CD14-positive monocyte (primary cell): ENCODE results near the gene SLC6A12. TPM values are rescaled to one million over a fixed set of nuclear protein-coding genes. Genes with fewer than 3 reads are reported as not detected.
"Not testable (repeated sequence)": the region's sequence is repeated elsewhere in the genome, so short reads cannot be mapped to it uniquely, and the experiment has no call there.

Experiments
- DNase-seq, 3 donors: peaks; one replicate each; pipeline ENCODE4 v3.0.0-alpha.2; 2011 to 2022
- H2AFZ ChIP-seq: 2 replicates; pipeline ENCODE4 v1.6.0; 2012; ENCODE audit warnings: mild to moderate bottlenecking, low read depth, low read length, inconsistent platforms; ENCODE audit not compliant: insufficient read depth, poor library complexity, severe bottlenecking
- H3K27ac ChIP-seq, 2 donors: 1 replicate in 1 of 2; 2 replicates in 1 of 2; pipeline ENCODE4 v1.5.1; 2012 to 2013; ENCODE audit warnings: low read length in 2 of 2, control low read depth in 1 of 2, inconsistent platforms in 1 of 2, low read depth in 1 of 2, mild to moderate bottlenecking in 1 of 2
- H3K27me3 ChIP-seq, 2 donors: one replicate each; pipeline versions ENCODE4 v1.6.0 to v1.6.1; 2011 to 2013; ENCODE audit warnings: low read length in 2 of 2; ENCODE audit not compliant: control insufficient read depth in 2 of 2, insufficient read depth in 2 of 2
- H3K36me3 ChIP-seq, 2 donors: replicated peaks in 1 of 2; 1 replicate in 1 of 2; 2 replicates in 1 of 2; pipeline versions ENCODE4 v1.5.1 to v1.6.1; 2012 to 2013; ENCODE audit warnings: low read length in 2 of 2, control low read depth in 1 of 2, inconsistent platforms in 1 of 2, mild to moderate bottlenecking in 1 of 2; ENCODE audit not compliant: insufficient read depth in 2 of 2, control insufficient read depth in 1 of 2
- H3K4me1 ChIP-seq, 2 donors: 1 replicate in 1 of 2; 2 replicates in 1 of 2; pipeline versions ENCODE4 v1.5.1 to v1.6.1; 2012 to 2013; ENCODE audit warnings: low read length in 2 of 2, control low read depth in 1 of 2, inconsistent platforms in 1 of 2, mild to moderate bottlenecking in 1 of 2, moderate library complexity in 1 of 2; ENCODE audit not compliant: insufficient read depth in 2 of 2, control insufficient read depth in 1 of 2
- H3K4me2 ChIP-seq: replicated peaks from 2 replicates; pipeline ENCODE3; 2012; ENCODE audit warnings: low read length, moderate library complexity, mild to moderate bottlenecking; ENCODE audit not compliant: poor library complexity, severe bottlenecking; ENCODE audit errors: extremely low read depth
- H3K4me3 ChIP-seq, 3 experiments: fragments of 200-600 bp in 1 of 3; sonication (generic) in 1 of 3; replicated peaks in 1 of 3; 1 replicate in 2 of 3; 2 replicates in 1 of 3; pipeline ENCODE4 v1.5.1; 2011 to 2013; ENCODE audit warnings: low read length in 3 of 3, mild to moderate bottlenecking in 3 of 3, control low read depth in 2 of 3, low read depth in 2 of 3, inconsistent platforms in 1 of 3, moderate library complexity in 1 of 3
- H3K79me2 ChIP-seq: 2 replicates; pipeline ENCODE4 v1.6.0; 2012; ENCODE audit warnings: mild to moderate bottlenecking, control low read depth, inconsistent platforms, low read length, moderate library complexity; ENCODE audit not compliant: insufficient read depth
- H3K9ac ChIP-seq: 2 replicates; pipeline ENCODE4 v1.6.0; 2017; ENCODE audit warnings: low read length, mild to moderate bottlenecking; ENCODE audit not compliant: insufficient read depth, poor library complexity, severe bottlenecking
- H3K9me3 ChIP-seq, 2 donors: replicated peaks in 1 of 2; 1 replicate in 1 of 2; 2 replicates in 1 of 2; pipeline versions ENCODE4 v1.5.1 to v1.6.1; 2012 to 2013; ENCODE audit warnings: low read length in 2 of 2, control low read depth in 1 of 2; ENCODE audit not compliant: control insufficient read depth in 1 of 2, insufficient read depth in 1 of 2
- H4K20me1 ChIP-seq: 2 replicates; pipeline ENCODE4 v1.6.0; 2012; ENCODE audit warnings: mild to moderate bottlenecking, low read length, control low read depth, moderate library complexity; ENCODE audit not compliant: insufficient read depth
- H3K27ac Mint-ChIP-seq, 7 donors: one replicate each; pipeline ENCODE4 v1.8.0; 2020; ENCODE audit warnings: mild to moderate bottlenecking in 7 of 7, mixed read lengths in 7 of 7, moderate library complexity in 6 of 7, inconsistent platforms in 2 of 7
- H3K27me3 Mint-ChIP-seq, 3 donors: one replicate each; pipeline ENCODE4 v1.8.0; 2021 to 2022; ENCODE audit warnings: low read depth in 3 of 3, mild to moderate bottlenecking in 3 of 3, mixed read lengths in 3 of 3, moderate library complexity in 3 of 3, inconsistent platforms in 1 of 3
- H3K36me3 Mint-ChIP-seq, 2 donors: one replicate each; pipeline ENCODE4 v1.8.0; 2020; ENCODE audit warnings: mixed read lengths in 2 of 2, inconsistent platforms in 1 of 2, mild to moderate bottlenecking in 1 of 2
- H3K4me1 Mint-ChIP-seq: one replicate; pipeline ENCODE4 v1.8.0; 2020; ENCODE audit warnings: mild to moderate bottlenecking, mixed read lengths
- H3K4me3 Mint-ChIP-seq, 2 donors: one replicate each; pipeline ENCODE4 v1.8.0; 2020; ENCODE audit warnings: mild to moderate bottlenecking in 2 of 2, mixed read lengths in 2 of 2, moderate library complexity in 1 of 2
- H3K9me3 Mint-ChIP-seq, 7 donors: one replicate each; pipeline ENCODE4 v1.8.0; 2020 to 2022; ENCODE audit warnings: mixed read lengths in 7 of 7, mild to moderate bottlenecking in 6 of 7, moderate library complexity in 6 of 7, inconsistent platforms in 2 of 7
- WGBS: methylation state at CpG from one replicate; pipeline ENCODE4 v1.1.5; 2013; ENCODE audit warnings: missing lambda C conversion rate; ENCODE audit not compliant: insufficient coverage; 5-methylcytosine and 5-hydroxymethylcytosine counted together
- intact Hi-C, 2 donors: fragments of 100-400 bp; cut with micrococcal nuclease; formaldehyde crosslinking; loops; one replicate each; pipeline versions ENCODE4 v1.15.0 to v1.15.1; 2023
- polyA plus RNA-seq, 3 donors: library from polyadenylated mRNA; depleted of rRNA in 1 of 3; unstranded in 2 of 3; stranded (reverse) in 1 of 3; fragments of 300-500 nt in 2 of 3; fragments of >200 nt in 1 of 3; fragmentation: Illumina TruSeq in 2 of 3; gene quantifications; 1 replicate in 2 of 3; 2 replicates in 1 of 3; pipeline ENCODE4 v1.2.3, GENCODE V29; 2012 to 2021
- TF ChIP-seq, protein P1 (sequence below): fragments of 200-600 bp; IDR thresholded peaks from one replicate; pipeline ENCODE4 v1.8.0; 2022; ENCODE audit warnings: antibody characterized with exemption, mild to moderate bottlenecking

SLC6A12 gene
- polyA plus RNA-seq, 3 donors, result 5.7 to 8.3 (median 8.0) TPM

DNA sequence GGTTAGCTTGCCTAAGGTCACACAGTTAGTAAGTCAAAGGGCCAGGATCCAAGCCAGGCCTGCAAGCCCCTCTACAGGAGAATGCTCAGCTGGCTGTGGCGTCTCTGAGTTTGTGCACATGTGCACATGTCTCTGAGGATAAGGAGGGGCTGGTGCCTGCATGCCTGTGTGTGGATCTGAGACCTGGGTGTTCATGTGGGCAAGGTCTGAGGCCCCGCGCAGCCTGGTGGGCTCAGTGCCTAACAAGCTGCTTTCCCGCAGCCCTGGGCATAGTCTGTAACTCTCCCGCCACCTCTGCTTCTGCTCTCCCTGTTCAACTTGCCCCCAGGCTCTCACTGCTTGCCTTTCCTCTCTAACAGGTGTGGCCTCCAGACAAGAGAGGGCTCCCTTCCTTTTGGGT is 4.3 kb upstream of the SLC6A12 start:
- Histone ChIP-seq H3K4me2 (no peak overlapping the region), H3K4me3 (no peak overlapping the region), H2AFZ (no peak overlapping the region), H3K27me3 (no peaks in the 10 kb centered on the region), H3K79me2 (no peaks in the 10 kb centered on the region), H3K9me3 (no peaks in the 10 kb centered on the region), H3K9ac (no peak overlapping the region), H4K20me1 (no peaks in the 10 kb centered on the region), H3K27ac (no peak overlapping the region), H3K4me1 (peaks cover 27 to 31% of the 10 kb centered on the region in 2 donors), H3K36me3 (no peaks in the 10 kb centered on the region)
- Mint-ChIP-seq H3K9me3 (no peaks in the 10 kb centered on the region), H3K36me3 (no peaks in the 10 kb centered on the region), H3K27me3 (peaks cover 2 to 7% (median 6%) of the 10 kb centered on the region in 3 donors), H3K27ac (no peak overlapping the region), H3K4me3 (no peak overlapping the region), H3K4me1 (peaks cover 26% of the 10 kb centered on the region)
- TF ChIP-seq, protein P1, sequence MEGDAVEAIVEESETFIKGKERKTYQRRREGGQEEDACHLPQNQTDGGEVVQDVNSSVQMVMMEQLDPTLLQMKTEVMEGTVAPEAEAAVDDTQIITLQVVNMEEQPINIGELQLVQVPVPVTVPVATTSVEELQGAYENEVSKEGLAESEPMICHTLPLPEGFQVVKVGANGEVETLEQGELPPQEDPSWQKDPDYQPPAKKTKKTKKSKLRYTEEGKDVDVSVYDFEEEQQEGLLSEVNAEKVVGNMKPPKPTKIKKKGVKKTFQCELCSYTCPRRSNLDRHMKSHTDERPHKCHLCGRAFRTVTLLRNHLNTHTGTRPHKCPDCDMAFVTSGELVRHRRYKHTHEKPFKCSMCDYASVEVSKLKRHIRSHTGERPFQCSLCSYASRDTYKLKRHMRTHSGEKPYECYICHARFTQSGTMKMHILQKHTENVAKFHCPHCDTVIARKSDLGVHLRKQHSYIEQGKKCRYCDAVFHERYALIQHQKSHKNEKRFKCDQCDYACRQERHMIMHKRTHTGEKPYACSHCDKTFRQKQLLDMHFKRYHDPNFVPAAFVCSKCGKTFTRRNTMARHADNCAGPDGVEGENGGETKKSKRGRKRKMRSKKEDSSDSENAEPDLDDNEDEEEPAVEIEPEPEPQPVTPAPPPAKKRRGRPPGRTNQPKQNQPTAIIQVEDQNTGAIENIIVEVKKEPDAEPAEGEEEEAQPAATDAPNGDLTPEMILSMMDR, result no peak
- intact Hi-C loops, result no loop called here
- 94% methylated on average over 5 of the region's 5 CpGs for whole genome bisulfite sequencing
- DNase-seq, result no peak

DNA sequence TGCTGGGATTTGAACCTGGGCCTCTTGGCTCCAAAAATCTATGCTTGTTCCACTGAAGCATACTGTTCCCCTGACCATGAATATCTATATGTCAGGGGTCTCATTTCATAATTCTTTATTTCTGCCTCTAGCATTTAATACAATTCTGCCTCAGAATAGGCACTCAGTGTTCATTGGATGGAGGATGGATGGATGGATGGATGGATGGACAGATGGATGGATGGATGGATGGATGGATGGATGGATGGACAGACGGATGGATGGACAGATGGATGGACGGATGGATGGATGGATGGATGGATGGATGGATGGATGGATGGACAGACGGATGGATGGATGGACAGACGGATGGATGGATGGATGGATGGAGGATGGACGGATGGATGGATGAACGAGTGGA is 3.1 kb upstream of the SLC6A12 start:
- WGBS, result 77% methylated on average over 3 of the region's 6 CpGs
- peak overlapping the region in 2 of 7 donors; percentile 1 to 5 for H3K27ac Mint-ChIP-seq
- not testable (repeated sequence) for H3K36me3 Mint-ChIP-seq

More for the DNA sequence above, 3.1 kb upstream of the SLC6A12 start:
- H4K20me1 ChIP-seq, H3K36me3 ChIP-seq, H3K27me3 ChIP-seq, H3K4me2 ChIP-seq, H3K9me3 Mint-ChIP-seq, H3K4me3 Mint-ChIP-seq, intact Hi-C loops, H3K4me3 ChIP-seq, H3K9ac ChIP-seq, H3K27ac ChIP-seq, DNase-seq, H3K79me2 ChIP-seq, H3K27me3 Mint-ChIP-seq, H3K9me3 ChIP-seq, H2AFZ ChIP-seq: not testable (repeated sequence)
- H3K4me1 ChIP-seq, result peaks cover 38 to 42% of the 10 kb centered on the region in 2 donors
- peaks cover 38% of the 10 kb centered on the region for H3K4me1 Mint-ChIP-seq
